GM12891 (cell line): ENCODE data around the gene GPRIN3.

Experiments
- POLR2A ChIP-seq: IDR thresholded peaks from 2 replicates; pipeline ENCODE4 v1.6.1; 2011; ENCODE audit warnings: low read depth, low read length, control low read depth
- POLR2AphosphoS5 ChIP-seq: IDR thresholded peaks from 2 replicates; pipeline ENCODE4 v1.6.1; 2011; ENCODE audit warnings: low read depth, low read length, control low read depth

DNA sequence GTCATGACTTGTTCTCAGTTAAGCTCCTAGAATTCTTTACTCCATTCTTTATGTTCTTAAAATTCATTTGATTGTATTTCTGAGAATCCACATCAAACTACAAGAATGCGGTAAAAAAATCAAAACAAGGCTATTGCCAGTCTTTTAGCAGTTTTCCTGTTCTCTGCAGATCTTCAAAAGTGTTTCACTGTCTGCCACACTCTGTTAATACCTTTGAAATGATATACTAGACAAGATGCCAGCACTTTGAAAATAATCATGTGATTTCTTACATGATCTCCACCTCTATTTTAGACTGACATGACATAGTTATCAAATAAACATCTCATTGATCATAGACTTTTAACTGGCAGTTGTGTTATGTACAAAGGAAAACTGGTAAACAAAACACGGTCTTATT, 30.1 kb upstream of the GPRIN3 start:
- TF ChIP-seq POLR2AphosphoS5: no peak
- no peak for TF ChIP-seq POLR2A
